Ecto neural progenitor cell (in vitro differentiated cells): Measurements from ENCODE around the gene MVB12B.
A peak's percentile ranks its signal among the peaks of the same experiment; 100 is the strongest.
"Not testable (repeated sequence)": the region's sequence is repeated elsewhere in the genome, so short reads cannot be mapped to it uniquely, and the experiment has no call there.

Experiments
- DNase-seq: peaks from one replicate; pipeline ENCODE4 v3.0.0-alpha.2; 2018; ENCODE audit warnings: low spot score

MVB12B gene

DNA sequence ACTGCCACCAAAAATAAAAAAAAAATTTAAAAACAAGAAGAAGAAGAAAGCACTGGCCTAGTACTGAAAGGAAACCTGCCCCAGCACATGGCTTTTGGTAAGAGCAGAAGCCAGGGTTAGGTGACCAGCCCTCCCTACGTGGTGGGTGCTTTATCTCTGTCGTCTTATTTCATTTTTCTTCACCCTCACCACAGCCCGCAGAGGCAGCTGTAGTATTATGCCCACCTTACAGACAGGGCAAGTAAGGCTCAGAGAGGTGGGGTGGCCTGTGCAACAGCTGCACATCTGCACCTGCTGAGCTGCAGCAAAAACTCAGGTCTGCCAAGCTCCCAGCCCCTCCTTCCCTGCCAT is 146.3 kb downstream of the MVB12B start:
- DNase-seq, result no peak

DNA sequence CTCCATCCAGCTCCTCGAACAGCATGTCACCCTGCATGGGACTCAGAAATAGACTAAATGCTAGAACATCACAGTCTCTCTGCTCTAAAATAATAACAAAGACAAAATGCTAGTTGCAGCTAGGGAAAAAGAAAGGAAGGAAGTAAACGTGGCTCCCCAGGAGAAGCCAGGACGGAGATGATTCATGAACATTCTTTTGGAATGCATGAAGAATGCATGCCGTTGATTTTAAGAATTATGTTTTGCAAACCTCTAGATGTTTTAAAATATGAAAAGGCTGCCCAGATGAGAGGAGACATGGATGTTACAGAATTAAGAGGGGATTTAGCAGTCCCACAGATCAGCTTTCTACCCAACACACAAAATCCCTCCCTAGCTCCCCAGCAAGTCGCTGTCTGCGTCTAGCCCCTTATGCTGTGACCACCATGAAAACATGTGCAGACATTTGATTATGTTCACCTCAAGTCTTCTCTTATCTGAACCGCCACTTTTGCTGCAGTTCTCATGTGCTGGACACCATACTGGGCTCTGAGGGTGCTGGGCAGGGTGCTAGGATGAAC is 147.7 kb downstream of the MVB12B start:
- no peak for DNase-seq

DNA sequence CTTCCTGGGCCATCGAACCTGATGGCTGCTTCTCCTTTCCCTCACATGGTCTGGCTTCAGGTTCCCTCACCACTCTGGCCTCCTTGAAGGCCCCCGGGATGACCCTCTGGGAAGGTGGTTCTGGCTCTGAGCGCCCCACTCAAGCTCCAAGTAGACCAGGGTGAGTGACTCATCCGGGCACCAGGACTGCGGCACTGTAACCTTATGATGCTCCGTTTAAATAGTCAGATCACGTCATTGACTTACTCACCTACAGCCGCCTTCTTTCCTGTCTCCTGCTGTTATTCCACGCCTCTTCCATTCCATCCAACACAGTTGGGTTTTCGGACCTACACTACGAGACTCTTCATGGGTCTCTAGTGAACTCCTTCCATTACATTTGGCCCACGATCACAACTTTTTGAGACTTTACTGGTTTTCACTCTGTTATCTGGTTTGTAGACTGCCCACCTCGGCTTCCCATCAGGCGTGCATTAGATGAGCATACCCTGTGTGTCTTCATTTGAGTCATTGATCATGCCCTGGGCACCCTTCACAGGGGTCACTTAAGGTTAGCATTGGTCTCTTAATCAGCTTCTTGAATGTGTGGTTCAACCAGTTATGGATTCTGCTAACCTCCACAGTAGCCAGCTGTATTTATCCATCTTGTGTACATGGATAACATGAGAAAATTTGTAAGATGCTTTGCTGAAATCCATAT is 148.3 kb downstream of the MVB12B start:
- no peak for DNase-seq

DNA sequence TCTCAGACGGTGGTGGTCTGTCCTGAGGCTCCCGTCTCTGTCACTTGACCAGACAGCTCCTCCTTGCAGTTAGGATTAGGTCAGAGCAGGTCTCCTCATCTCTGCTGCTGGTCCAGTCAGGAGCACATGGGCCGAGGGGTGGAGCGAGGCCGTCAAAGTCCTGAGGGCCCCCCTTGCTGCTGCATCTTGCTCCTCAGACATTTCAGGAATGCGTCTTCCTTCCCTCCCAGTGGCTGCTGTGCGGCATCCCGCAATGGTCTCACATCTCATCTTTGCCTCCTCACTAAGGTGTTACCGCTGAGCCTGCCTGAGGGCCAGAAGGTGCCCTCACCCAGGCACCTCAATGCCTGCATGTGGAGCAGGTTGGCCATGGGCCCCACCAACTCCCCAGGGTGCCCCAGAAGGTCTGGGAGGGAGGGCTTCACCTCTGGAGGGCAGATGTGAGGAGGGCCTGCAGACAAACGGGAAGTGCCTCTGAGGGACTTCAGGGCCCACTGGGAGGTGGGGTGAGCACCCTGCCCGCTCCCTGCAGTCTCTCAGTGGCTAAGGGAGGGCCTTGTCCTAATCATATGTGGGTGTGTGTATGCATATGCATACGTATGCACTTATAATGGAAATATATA is 149.4 kb downstream of the MVB12B start:
- DNase-seq, result no peak

DNA sequence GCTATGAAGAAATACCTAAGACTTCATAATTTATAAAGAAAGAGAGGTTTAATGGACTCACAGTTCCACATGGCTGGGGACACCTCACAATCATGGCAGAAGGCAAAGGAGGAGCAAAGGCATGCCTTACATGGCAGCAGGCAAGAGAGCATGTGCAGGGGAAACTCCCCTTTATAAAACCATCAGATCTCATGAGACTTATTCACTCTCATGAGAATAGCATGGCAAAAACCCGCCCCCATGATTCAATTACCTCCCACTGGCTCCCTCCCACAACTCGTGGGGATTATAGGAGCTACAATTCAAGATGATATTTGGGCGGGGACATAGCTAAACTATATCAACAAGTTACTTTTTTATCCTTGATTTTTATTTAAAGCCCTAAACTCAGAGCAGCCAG is 150.8 kb downstream of the MVB12B start:
- DNase-seq, result not testable (repeated sequence)

DNA sequence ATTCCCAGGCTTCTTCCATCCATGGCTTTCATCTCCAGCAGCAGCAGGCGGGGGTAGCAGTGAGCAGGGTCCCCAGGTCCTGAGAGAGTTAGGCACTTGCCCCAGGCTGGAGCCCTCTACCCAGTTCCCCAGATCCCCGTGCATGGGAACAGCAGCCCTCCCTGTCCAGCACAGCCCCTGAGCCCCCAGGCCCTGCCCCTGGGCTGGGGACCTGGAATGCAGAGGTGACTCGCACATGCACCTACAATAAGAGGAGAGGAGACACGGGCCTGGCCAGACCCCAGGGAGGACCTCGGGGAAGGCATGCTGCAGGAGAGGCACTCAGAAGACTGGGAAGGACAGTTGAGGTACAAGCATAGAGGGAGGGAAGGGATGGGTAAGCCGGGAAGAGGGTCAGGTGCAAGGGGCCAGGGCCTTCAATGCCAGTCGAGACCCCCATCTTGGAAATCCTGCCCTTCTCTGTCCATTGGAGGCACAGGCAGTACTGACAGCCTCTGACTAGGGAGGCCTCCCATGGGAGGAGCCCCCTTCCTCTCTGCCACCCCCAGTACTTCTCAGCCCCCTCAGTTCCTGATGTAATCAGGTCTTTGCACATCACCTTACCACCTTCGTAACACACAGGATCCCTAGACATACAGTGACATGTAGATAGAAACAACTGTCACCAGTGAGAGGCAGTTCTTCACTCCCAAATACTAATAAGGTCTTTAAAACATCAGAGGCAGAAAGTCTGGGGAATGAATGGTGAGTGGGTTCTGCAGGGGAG is 151.8 kb downstream of the MVB12B start:
- no peak for DNase-seq

DNA sequence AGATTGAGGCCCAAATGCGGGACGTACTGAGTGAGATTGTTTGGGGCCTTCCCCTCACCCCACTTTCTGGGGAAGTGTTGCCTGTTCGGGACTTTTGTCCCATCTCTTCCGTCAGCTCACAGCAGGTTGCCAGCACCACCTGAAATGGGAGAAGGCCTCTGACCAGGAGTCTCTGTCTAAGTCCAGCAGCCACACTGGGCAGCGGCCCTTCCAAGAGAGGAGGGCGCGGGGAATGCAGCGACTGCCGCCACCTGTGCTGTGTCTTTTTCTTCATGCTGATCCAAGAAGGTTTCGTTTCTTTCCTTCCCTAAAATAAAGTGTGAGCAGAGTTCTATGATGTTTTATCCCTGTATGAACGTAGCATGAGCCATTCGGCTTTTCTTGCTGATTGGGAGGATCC is 152.9 kb downstream of the MVB12B start:
- DNase-seq, result no peak

DNA sequence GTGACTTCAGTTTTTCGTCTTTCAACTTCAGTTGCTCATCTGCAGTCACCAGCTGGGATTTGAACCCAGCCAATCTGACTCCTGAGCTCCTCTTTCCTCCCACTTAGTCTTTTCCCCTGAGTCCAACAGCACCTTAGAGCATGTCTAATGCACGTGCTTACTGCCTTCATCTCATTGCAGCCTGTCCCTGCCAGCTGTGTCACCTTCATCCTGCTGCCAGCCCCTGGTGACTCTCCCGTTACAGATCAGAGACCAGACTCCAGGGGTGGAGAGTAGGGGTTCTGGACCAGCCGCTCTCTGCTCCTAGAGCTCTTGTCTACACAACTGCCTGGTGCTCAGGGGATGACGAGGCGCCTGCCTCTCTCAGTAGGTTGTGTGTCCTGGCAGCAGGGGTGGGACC is 154.2 kb downstream of the MVB12B start:
- no peak for DNase-seq

DNA sequence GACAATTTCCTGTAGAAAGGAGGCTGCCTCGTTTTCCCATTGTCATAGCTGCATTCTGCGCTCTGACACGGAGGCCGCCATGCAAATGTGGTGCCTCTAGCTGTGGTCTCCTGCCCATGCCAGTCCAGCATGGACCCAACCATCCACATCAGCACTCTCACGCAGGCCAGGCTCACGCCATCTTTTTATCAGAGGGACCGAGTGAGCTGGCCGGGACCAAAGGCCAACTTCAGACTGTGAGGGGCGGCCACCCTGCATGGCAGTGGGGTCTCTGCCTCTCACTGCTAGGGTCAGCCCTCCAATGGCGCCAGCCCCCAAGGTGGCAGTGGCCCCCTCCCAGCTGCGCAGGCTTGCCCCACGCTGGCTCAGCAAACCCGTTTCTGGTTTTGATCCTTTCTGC is 155.2 kb downstream of the MVB12B start:
- no peak for DNase-seq

DNA sequence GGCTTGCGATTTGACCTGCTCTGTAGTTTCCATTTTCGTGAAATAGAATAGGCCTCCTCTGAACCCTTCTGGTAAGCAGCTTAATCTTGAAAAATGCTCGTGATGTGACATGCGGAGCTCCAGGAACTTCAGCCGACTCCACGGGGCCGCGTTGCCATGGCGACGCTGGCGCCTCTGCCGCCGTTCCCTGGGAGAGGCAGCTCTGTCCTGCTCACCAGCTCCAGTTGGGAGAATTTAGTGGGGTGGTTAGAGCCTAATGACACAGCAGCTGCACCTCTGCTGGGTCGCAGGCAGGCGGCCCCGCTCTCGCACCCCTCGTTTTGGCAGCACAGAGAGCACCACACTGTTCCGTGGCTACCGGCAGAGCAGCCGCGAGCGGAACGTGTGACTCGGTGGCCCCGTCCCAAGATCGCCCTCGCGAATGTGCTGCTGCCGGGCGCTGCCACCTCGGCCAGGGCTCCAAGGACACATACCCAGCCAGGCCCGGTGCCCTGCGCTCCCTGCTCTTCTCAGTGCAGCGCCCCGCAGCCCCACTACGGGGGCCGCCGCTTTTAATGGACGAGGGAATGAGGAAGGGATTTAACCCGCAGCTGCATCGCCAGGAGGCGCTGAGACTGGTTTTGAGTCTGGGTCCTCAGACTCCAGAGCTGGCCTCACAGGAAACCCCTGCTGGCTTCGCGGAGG is 155.9 kb downstream of the MVB12B start:
- DNase-seq, result peak; percentile 86

DNA sequence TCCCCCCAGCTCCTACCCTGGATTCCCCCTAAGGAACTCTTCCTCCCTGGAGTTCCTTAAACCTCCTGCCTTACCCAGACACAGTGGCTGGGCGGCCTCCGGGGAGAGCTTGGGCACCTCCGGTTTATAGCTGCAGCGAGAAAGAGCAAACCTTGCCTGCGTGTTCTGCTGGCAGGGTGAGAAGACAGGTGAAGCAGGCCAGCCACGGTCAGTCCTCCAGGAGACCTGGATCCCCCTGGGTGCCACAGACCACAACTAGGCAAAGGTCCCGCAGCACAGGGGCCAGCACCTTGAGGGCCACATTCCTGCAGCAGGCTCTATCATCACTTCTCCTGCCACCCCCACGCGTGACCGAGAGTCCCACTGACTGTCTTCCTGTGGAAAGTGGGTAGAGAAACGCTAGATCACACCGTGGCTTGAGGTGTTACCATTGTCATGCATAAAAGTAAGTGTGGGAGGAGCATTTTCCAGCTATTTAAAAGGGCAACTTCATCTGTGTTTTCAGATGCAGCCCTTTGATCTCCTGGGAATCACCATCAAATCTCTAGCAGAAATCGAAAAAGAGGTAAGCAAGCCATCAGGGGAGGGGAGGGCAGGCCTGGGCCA is 156.9 kb downstream of the MVB12B start:
- DNase-seq, result no peak

DNA sequence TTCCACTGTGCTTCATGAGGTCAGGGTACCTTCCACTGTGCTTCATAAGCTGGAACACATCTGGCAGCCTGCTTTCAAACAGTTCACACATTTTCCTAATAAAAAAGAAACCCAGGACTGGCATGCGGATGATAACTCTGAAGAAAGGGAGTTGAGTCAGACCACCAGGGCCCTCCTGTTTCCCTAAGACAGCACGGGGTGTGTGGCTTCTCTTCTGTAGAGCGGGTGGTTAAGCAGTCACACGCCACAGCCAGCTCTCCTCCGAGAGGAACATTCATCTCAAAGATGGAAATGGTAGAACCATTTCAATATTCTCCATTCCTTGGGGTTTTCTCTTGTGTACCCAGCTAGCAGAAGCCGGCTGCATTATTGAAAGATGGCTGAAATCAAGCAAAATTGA is 159.0 kb downstream of the MVB12B start:
- DNase-seq, result no peak

DNA sequence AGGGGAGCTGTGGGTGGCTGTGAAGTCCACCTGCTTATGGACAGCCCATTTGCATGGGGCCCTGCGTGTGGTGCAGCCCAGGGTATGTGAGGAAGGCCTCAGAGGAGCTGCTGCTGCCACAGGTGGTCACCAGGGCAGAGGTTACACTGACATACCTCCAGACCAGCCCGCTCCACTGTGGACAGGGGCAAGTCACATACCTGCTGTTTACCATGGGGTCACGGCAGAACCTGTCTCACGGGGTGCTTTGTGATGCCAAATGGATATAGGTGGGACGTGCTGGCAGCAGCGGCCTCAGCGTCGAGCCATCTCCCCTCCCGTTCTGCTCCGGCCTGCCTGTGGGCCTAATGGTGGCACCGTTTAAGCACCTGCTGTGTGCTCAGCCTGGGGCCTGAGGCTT is 159.6 kb downstream of the MVB12B start:
- no peak for DNase-seq

DNA sequence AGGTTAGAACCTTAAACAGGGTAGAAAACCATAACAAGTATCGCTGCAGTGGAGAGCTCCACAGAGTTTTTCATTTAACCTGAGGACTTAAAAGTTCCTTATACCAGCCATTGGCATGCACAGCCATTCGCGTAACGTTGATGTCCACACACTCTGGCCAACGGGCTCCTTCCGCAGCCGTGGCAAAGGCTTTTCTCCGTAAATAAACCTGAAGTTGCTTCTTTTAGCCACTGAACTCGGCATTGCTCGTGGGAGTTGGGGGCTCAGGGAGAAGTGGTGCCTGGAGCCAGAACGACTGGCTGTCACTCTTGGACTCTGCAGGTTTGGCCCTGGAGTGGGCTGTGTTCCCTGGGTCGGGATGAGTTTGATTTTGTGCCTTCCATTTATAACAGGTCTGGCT is 161.2 kb downstream of the MVB12B start:
- DNase-seq, result no peak

DNA sequence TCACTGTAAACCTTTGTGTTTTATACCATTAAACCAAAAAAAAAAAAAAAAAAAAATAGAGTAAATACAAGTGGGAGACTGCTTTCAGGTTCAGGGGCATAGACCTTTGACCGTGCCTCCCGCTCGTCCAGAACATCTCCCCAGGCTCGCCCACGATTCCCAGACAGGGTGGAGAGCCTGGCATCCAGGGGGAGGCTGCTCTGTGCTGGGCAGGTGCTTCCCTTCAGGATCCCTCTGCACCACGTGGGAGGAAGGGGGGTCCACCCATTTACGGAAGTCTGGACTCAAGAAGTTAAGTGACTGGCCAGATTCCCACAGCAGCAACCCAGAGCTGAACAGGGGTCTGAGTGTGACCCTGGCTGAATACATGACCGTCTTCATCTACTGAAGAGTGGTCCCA is 161.7 kb downstream of the MVB12B start:
- no peak for DNase-seq

DNA sequence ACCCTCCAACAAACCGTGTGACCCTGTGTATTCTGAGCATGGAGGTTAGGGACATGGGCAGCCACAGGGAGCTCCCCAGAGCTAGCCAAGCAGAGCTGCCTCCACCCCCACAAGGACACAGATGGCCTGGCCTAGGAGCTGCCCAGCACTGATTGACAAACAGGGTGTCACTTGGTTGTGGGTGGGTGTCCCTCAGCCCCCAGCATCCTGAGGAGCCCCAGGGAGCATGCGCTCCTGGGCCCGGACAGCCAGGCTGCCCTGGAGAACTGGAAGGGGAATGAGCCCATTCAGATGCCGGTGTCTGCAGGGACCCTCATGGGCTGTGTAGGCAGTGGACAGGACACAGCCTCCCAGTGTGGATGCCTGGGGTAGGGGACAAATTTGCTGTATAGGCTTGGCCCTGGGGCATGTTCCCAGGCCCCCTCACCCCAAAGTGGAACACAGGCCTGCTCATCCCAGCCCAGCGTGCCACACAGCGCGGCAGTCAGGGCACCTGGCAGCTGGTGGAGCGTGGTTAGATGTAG is 162.3 kb downstream of the MVB12B start:
- DNase-seq, result no peak

DNA sequence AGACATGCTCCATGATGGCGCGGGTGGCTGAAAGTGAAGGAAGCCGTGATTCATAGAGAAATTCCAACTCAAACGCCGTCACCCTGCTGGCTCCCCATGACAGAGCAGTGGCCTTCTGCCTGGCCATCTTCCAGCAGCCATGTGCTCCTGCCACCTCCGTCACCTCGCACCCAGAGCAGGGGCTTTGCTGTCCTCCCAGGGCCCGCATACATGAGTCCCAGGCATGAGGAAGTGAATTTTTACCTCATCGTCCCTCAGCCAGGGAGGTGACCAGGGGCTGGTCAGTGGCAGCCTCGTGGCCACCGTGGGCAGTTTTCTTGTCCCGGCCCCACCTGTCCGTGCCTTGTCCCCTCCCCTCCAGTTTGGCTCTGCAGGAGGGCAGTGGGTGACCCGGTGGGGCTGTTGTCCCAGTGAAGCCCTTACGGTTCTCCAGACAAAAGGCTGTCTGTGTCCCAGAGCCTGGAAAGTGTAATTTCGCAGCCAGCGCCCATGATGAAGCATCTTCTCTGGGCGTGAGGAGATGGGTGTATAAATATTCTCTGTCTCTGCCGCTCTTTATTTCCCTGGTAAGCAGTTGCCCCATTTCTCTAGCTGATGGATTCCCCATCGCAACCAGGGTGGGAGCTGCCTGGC is 163.1 kb downstream of the MVB12B start:
- DNase-seq, result no peak

DNA sequence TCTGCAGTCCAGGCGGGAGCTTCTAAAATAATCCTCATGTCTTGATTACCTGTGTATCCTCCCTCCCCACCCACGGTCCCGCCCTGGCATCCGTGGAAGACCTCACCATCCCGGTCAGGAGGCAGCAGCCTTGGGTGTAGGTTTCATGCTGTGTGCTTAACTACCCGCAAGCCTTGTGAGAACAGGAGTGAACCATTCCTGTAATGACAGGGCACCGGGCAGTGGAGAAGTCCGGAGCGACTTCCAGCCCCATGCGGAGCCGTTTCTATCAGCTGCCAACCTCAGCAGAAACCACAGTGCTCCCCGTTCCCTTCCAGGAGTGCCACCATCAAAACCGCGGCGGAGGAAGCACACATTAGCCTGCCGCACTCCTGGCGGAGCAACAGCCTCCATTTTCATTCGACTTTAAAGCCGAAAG is 163.6 kb downstream of the MVB12B start:
- no peak for DNase-seq

DNA sequence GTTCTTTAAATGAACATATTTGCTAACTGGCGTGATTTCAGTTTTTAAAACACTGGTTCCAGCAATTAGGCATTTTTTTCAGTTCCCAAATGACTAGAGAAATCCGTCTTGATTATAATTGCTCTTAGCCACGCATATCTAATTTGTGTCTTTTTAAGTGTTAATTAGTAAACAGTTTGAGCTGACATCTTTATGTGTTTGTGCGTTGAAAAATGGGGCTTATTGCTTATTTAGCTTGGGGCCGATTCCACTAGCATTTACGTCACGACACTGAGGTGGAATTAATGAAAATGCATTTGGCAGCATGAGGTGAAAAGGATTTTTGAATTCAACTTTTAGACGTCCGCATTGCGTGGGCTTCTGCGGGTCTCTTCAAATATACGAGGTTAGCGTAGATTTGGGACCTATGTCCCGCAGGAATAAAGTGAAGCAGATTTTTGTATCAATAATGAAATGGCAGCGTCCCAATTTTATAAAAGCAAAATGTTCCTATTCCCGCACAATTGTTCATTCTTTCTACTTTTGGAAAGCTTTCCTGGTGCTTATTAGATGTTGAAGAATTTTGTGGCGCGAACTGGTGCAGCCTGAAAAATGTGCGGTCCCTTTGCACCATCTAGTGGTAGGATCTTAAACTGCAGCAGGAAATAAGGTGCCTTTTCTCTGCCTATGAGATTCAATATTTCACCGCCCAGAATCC is 164.4 kb downstream of the MVB12B start:
- no peak for DNase-seq

DNA sequence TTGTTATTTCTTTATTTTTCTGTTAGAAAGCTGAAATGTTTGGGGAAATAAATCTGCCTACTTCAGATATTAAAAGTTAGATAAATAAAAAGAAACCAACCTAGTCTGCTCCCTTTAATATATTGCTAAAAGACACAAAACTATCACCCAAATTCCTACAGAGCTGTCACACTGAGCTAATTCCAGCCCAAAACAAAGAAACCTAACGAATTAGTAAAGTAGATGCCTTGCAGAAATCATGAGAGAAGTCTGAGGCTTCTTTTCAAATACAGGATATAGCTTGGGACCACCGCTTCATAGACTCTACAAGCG is 164.9 kb downstream of the MVB12B start:
- no peak for DNase-seq

DNA sequence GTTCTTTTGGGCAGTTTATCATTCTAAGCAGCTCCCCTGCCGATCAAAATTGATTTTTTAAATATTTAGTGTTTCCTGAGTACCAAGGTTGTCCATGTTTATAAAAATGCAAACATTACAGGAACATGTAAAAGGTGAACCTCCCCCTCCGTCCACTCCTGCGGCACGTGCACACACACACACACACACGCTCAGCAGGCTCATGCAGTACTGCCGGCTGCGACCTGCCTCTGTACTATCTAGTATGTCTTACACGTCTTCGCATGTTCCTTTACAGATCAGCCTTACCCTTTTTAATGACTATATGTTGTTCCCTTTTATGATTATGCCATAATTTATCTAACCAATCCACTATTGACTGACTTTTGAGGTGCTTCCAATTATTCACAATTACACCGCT is 165.3 kb downstream of the MVB12B start:
- DNase-seq, result no peak
